AML-193 (cell line): ENCODE results near the gene TMEM266.

Experiments
- DNase-seq, 2 experiments: peaks; one replicate each; lab custom pipeline; 2025; lab: John Stamatoyannopoulos, UW

The TMEM266 gene

DNA sequence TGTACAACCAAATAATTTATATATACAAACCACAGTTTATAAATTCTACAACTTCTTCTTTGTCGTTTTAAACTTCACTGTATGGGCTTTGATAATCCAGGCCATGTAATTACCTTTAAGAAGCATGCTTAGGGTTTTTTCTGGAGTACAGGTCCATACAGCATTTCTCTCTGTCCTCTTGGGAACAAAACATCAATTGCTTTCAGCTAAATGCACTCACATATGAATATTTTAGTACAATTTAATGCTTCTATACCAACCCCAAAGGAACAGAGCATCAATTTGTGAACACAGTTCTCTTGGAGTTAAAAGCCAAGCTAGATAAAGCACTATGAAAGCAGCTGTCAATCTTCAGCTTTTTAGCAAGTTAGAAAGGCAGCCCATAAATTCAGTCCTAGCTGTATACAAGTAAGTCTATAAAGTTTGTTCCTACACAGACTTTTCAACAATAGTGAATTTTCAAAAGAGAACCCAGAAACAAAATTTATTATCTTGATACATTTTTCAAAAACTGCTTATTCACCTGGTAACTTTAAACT lies 185.4 kb downstream of the TMEM266 start:
- DNase-seq, result no peak

DNA sequence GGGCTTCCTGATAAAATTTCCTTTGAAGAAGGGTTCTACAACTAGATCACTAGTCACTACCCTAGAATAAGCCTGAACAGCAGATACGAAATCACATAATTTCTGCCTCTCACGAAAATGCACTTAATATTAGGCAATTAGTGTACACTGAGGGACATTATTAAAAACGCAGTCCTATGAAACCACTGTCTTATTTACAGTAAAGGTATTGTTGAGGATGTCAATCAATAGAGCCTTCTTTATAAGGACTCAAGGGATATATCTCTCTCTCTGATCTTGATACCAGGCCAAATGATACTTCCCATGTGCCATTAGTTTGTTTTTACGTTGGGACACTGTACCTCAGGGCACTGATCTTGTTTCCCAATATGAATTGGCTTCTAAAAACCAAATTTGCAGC lies 191.9 kb downstream of the TMEM266 start:
- no peak for DNase-seq

DNA sequence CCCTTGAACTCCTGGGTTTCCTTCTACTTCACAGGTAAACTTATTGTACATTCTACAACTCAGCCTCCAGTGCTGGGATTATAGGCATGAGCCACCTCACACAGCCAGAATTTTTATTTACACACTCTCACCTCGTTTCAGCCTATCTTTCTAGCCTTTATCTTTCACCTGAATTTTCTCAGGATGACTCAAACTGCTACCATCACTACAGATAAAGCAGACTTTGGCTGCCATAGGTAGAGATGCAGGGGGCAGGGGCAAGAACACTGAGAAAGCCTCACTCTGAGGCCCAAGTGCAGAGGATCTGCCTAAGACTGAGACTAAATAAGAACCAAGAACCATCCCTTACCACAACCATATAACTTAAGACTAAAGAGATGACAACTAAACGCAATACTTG lies 192.5 kb downstream of the TMEM266 start:
- DNase-seq, result no peak

DNA sequence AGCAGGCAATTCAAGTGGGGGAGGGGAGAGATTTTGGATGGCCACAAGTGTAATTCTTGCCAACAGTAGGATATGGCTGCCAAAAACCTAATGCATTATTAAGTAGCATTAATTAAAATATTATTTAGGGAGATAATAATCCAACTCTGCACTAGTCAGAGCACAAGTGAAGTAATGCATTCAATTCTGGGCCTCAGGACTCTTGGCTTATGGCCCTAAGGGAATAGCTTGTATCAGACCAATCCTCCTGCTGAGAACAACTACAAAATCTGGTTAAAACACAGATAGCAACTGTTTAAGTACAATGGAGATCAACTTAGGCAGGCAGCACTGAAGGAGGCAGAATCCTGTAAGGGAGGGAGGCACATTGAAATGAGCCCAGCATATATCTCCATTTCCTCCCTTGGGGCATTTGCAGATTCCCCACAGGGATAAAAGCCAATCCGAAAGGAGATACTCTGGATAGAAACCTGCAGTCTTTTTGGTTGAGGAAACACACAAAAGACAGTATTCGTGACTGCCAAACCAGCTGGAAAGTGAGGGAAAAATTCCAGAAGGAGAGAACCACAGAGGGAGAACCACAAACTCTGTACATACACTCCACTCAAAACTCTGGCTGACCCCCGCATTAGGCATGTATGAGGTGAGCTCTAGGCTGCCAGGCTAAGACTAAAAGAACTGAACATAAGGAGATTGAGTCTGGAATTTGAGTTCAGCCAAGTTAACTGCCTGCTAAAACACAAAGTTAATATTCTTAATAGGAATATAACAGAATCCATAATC lies 194.1 kb downstream of the TMEM266 start:
- DNase-seq, result no peak
